HepG2 (cell line): Measurements from ENCODE around the gene LIN7A. TPM values are rescaled to one million over a fixed set of nuclear protein-coding genes. Genes with fewer than 3 reads are reported as not detected.

Experiments
- ATAC-seq: fragments of 200-7000 bp; cut with Tn5 transposase; 3 replicates; pipeline ENCODE4 v1.9.1; 2020; ENCODE audit warnings: mild to moderate bottlenecking, moderate library complexity
- BruUV-seq: library from RNA; stranded (reverse); fragments of 400-500 nt; replicated peaks from 2 replicates; lab custom pipeline; 2021; lab: Mats Ljungman, UMichigan
- CTCF ChIA-PET: fragments of 300-600 bp; formaldehyde crosslinking; extraction: SDS; loops from one replicate; lab custom pipeline; 2021; ENCODE audit warnings: low total read pairs, inconsistent platforms, low intra/inter-chr PET ratio; lab: Yijun Ruan, JAX
- POLR2A ChIA-PET: fragments of 350-600 bp; sonication (Branson Sonifier 250); formaldehyde crosslinking; loops from one replicate; lab custom pipeline; 2020; ENCODE audit warnings: antibody characterized with exemption, inconsistent platforms; lab: Yijun Ruan, JAX
- DNase-seq: peaks from one replicate; pipeline ENCODE4 v3.0.0-alpha.2; 2015; ENCODE audit warnings: low spot score
- FAIRE-seq: peaks from 3 replicates; lab custom pipeline; 2011; peaks lifted over from hg19 to GRCh38; lab: Jason Lieb, UNC
- H2AFZ ChIP-seq: one replicate; pipeline ENCODE4 v1.6.1; 2011; ENCODE audit warnings: low read length, inconsistent platforms
- H3K27ac ChIP-seq: fragments of 300-600 bp; 3 replicates; pipeline ENCODE4 v1.8.0; 2011; ENCODE audit warnings: mixed run types, mild to moderate bottlenecking, mixed read lengths, low read length, inconsistent platforms; ENCODE audit not compliant: insufficient read depth; ENCODE audit errors: extremely low read length
- H3K27me3 ChIP-seq, 2 experiments: fragments of 200-600 bp in 1 of 2; 2 replicates in 1 of 2; 3 replicates in 1 of 2; pipeline versions ENCODE4 v1.6.0 to v1.8.0; 2011; ENCODE audit warnings: low read length in 2 of 2, mild to moderate bottlenecking in 2 of 2, moderate library complexity in 2 of 2, inconsistent platforms in 1 of 2; ENCODE audit not compliant: insufficient read depth in 2 of 2, control insufficient read depth in 1 of 2
- H3K36me3 ChIP-seq, 2 experiments: fragments of 200-600 bp in 1 of 2; replicated peaks in 1 of 2; 2 replicates in 1 of 2; 3 replicates in 1 of 2; pipeline versions ENCODE4 v1.5.1 to v1.8.0; 2011; ENCODE audit warnings: low read length in 2 of 2, inconsistent platforms in 1 of 2; ENCODE audit not compliant: insufficient read depth in 2 of 2, control insufficient read depth in 1 of 2
- H3K4me1 ChIP-seq: 2 replicates; pipeline ENCODE4 v1.5.1; 2012; ENCODE audit warnings: low read length, inconsistent platforms; ENCODE audit not compliant: insufficient read depth
- H3K4me2 ChIP-seq: 2 replicates; pipeline ENCODE4 v1.6.0; 2011; ENCODE audit warnings: low read depth, low read length, inconsistent platforms
- H3K4me3 ChIP-seq, 3 experiments: fragments of 200-600 bp in 1 of 3; sonication (generic), shearing (Covaris generic) in 1 of 3; replicated peaks in 1 of 3; 2 replicates each; pipeline ENCODE4 v1.5.1; 2011 to 2016; ENCODE audit warnings: low read length in 3 of 3, inconsistent platforms in 2 of 3, low read depth in 2 of 3, mild to moderate bottlenecking in 2 of 3, control low read depth in 1 of 3, mixed read lengths in 1 of 3; ENCODE audit not compliant: insufficient read depth in 1 of 3
- H3K79me2 ChIP-seq: one replicate; pipeline ENCODE4 v1.6.1; 2011; ENCODE audit warnings: low read length, inconsistent platforms; ENCODE audit not compliant: insufficient read depth
- H3K9ac ChIP-seq: 2 replicates; pipeline ENCODE4 v1.6.0; 2011; ENCODE audit warnings: mild to moderate bottlenecking, low read depth, low read length, inconsistent platforms; ENCODE audit not compliant: insufficient read depth
- H3K9me3 ChIP-seq: 2 replicates; pipeline ENCODE4 v1.5.1; 2012; ENCODE audit warnings: mild to moderate bottlenecking, low read length
- H4K20me1 ChIP-seq: 2 replicates; pipeline ENCODE4 v1.6.0; 2011; ENCODE audit warnings: inconsistent platforms, mild to moderate bottlenecking, low read length, moderate library complexity; ENCODE audit not compliant: insufficient read depth
- EHMT2 ChIP-seq: fragments of 200-600 bp; sonication (generic); IDR thresholded peaks from 2 replicates; pipeline ENCODE4 v1.7.0; 2017; ENCODE audit warnings: antibody characterized with exemption, low read depth, low read length, borderline replicate concordance
- ERF ChIP-seq: IDR thresholded peaks from 2 replicates; pipeline ENCODE4 v1.6.1; 2018; ENCODE audit warnings: missing biosample characterization, missing genetic modification reagents
- MAFK ChIP-seq, 2 experiments: IDR thresholded peaks in 1 of 2; conservative IDR thresholded peaks in 1 of 2; 2 replicates each; pipeline ENCODE4 v1.6.1; 2011; ENCODE audit warnings: improper control_type of control experiment in 2 of 2, low read length in 2 of 2
- NBN ChIP-seq: fragments of 450-650 bp; conservative IDR thresholded peaks from 2 replicates; pipeline ENCODE4 v1.6.1; 2017
- SIX4 ChIP-seq: sonication (generic); formaldehyde crosslinking; IDR thresholded peaks from 2 replicates; pipeline ENCODE4 v1.4.0; 2020; ENCODE audit warnings: missing genetic modification reagents
- ZBTB33 ChIP-seq: sonication (generic); formaldehyde crosslinking; IDR thresholded peaks from 2 replicates; pipeline ENCODE4 v1.4.0; 2020; ENCODE audit warnings: missing genetic modification reagents
- ZNF337 ChIP-seq: sonication (generic); formaldehyde crosslinking; IDR thresholded peaks from 2 replicates; pipeline ENCODE4 v1.5.1; 2020; ENCODE audit warnings: missing genetic modification reagents, low read depth, mild to moderate bottlenecking, borderline replicate concordance
- ZNF660 ChIP-seq: sonication (generic); formaldehyde crosslinking; IDR thresholded peaks from 2 replicates; pipeline ENCODE4 v1.5.1; 2020; ENCODE audit warnings: mild to moderate bottlenecking, low read depth, missing genetic modification reagents, borderline replicate concordance
- WGBS: methylation state at CpG from one replicate; pipeline ENCODE4 v1.1.6; 2017; ENCODE audit warnings: low lambda C conversion rate; 5-methylcytosine and 5-hydroxymethylcytosine counted together
- in situ Hi-C: cut with HindIII; loops from 2 replicates; pipeline ENCODE4 v1.10.0; 2017; ENCODE audit warnings: low pct_unique_long_range_greater_than_20kb; ENCODE audit not compliant: extremely low pct_ligation_motif_present
- intact Hi-C: fragments of 100-400 bp; cut with micrococcal nuclease; formaldehyde crosslinking; loops from one replicate; pipeline ENCODE4 v1.10.0; 2022; ENCODE audit not compliant: unreplicated experiment
- polyA plus RNA-seq, 8 experiments: library from polyadenylated mRNA; depleted of rRNA in 3 of 8; stranded (reverse) in 7 of 8; unstranded in 1 of 8; fragments of >200 nt; fragmentation: Illumina TruSeq in 4 of 8; extraction: Trizol in 4 of 8; gene quantifications; 2 replicates each; pipeline versions ENCODE4 v1.2.1 to v1.2.3, GENCODE V29; 2011 to 2016; ENCODE audit warnings: low read depth in 4 of 8, missing spikeins in 1 of 8, mixed read lengths in 1 of 8; ENCODE audit not compliant: insufficient read depth in 1 of 8
- total RNA-seq, 5 experiments: library from RNA; depleted of rRNA; stranded (reverse); fragments of >200 nt; fragmentation: Illumina TruSeq; extraction: Trizol; gene quantifications; 2 replicates each; pipeline ENCODE4 v1.2.3, GENCODE V29; 2016; ENCODE audit warnings: low read depth in 1 of 5

LIN7A gene
- total and polyA plus RNA-seq, 2 of the 13 experiments (the other 11 are each of a cell fraction or from before 2014, with no cell fraction given): 18.5 to 19.2 TPM

- TF ChIP-seq ZBTB33 (no peak), MAFK (conservative IDR thresholded peaks at IDR 0.05 in 1 of 2, IDR thresholded peaks at IDR 0.05 in 1 of 2; ENCODE audit: low read length in 2 of 2) (peak; percentile 42 to 76; a peak in 3 of 4 replicates)
- TF ChIP-seq, all 625 proteins: peak for 2
These were observed 88.9 kb downstream of the LIN7A start (continued) for GRCh38 chr12:80848858-80849257.

GRCh38 chr12:80847575-80847974 lies 90.2 kb downstream of the LIN7A start:
- ATAC-seq (no peak), FAIRE-seq (no peak), DNase-seq (no peak)
- in situ Hi-C loops (no loop called here), intact Hi-C loops (no loop called here)
- Histone ChIP-seq H3K4me1 (no peaks in the 10 kb centered on the region), H3K27me3 (no peaks in the 10 kb centered on the region), H3K4me3 (no peak overlapping the region), H3K36me3 (peaks cover 2 to 5% of the 10 kb centered on the region in 2 experiments; a peak in 2 of 5 replicates), H3K9ac (no peak overlapping the region), H4K20me1 (no peaks in the 10 kb centered on the region), H3K79me2 (no peaks in the 10 kb centered on the region), H3K4me2 (no peak overlapping the region), H3K27ac (no peak overlapping the region), H3K9me3 (no peaks in the 10 kb centered on the region), H2AFZ (no peak overlapping the region)
- ChIA-PET CTCF (no interaction called here), POLR2A (no interaction called here)
- no TSS peak for BruUV-seq
- WGBS: 97% methylated on average over 3 of the region's 3 CpGs
- no peak for TF ChIP-seq ERF (CRISPR knock-in tag)
- no peak for TF ChIP-seq ZNF337 (CRISPR knock-in tag)
- TF ChIP-seq ZNF660 (CRISPR knock-in tag): no peak
- no peak for TF ChIP-seq SIX4 (CRISPR knock-in tag)
- no peak for TF ChIP-seq EHMT2
- no peak for TF ChIP-seq NBN
